ENCODE measurements around the gene DHRSX. TPM values are rescaled to one million over a fixed set of nuclear protein-coding genes. Genes with fewer than 3 reads are reported as not detected.
"Not testable (repeated sequence)": the region's sequence is repeated elsewhere in the genome, so short reads cannot be mapped to it uniquely, and the experiment has no call there.

The DHRSX gene
- total and polyA plus RNA-seq, 10 of the 15 experiments (the other 5 are each of a cell fraction or from before 2014, with no cell fraction given) = 1.7 to 39.5 (median 16.5) TPM

GRCh38 chrX:2534261-2535021 lies 33.7 kb upstream of the DHRSX start:
- H4K20me1 ChIP-seq (ENCODE audit: control insufficient read depth, insufficient read depth); SMC1A ChIA-PET (ENCODE audit: uncharacterized antibody, unreplicated experiment); intact Hi-C loops (cut with micrococcal nuclease; ENCODE audit: unreplicated experiment); H2AFZ ChIP-seq (ENCODE audit: control insufficient read depth, low read depth, low read length); H3K4me1 ChIP-seq (ENCODE audit: control insufficient read depth, insufficient read depth, low read length); H3K9ac ChIP-seq (ENCODE audit: control insufficient read depth, insufficient read depth, low read length); in situ Hi-C loops (cut with MboI); FAIRE-seq; H3K79me2 ChIP-seq (ENCODE audit: control insufficient read depth, insufficient read depth, low read length); BruUV-seq (replicated peaks); CTCF ChIA-PET; H3K27ac ChIP-seq (ENCODE audit: control insufficient read depth, insufficient read depth); H3K4me3 ChIP-seq; ATAC-seq; RAD21 ChIA-PET (ENCODE audit: unreplicated experiment); H3K27me3 ChIP-seq (replicated peaks in 1 of 2; ENCODE audit: control insufficient read depth in 2 of 2, insufficient read depth in 2 of 2, low read length in 1 of 2); POLR2A ChIA-PET; H3K36me3 ChIP-seq (ENCODE audit: control insufficient read depth in 2 of 2, insufficient read depth in 2 of 2, low read length in 1 of 2); H3K9me3 ChIP-seq (replicated peaks; ENCODE audit: control insufficient read depth, insufficient read depth, low read length); DNase-seq (ENCODE audit: low read depth, low spot score); H3K4me2 ChIP-seq (ENCODE audit: control insufficient read depth, insufficient read depth): not testable (repeated sequence)
- WGBS (ENCODE audit: insufficient coverage, insufficient replicate concordance, low lambda C conversion rate, missing lambda C conversion rate) = 60% methylated on average over 5 of the region's 5 CpGs

- in situ Hi-C loops (cut with MboI) = no loop called here
- no peaks in the 10 kb centered on the region for H3K27me3 ChIP-seq (replicated peaks in 1 of 2; ENCODE audit: control insufficient read depth in 2 of 2, insufficient read depth in 2 of 2, low read length in 1 of 2)
- H3K4me1 ChIP-seq (ENCODE audit: control insufficient read depth, insufficient read depth, low read length) = no peaks in the 10 kb centered on the region
- H3K4me3 ChIP-seq = no peak overlapping the region
- no peak for FAIRE-seq
- no peak for DNase-seq (ENCODE audit: low read depth, low spot score)
- BruUV-seq (replicated peaks) = no TSS peak
- RAD21 ChIA-PET (ENCODE audit: unreplicated experiment) = no interaction called here
- no peak overlapping the region for H3K27ac ChIP-seq (ENCODE audit: control insufficient read depth, insufficient read depth)
- H3K9ac ChIP-seq (ENCODE audit: control insufficient read depth, insufficient read depth, low read length) = no peak overlapping the region
- no peaks in the 10 kb centered on the region for H3K79me2 ChIP-seq (ENCODE audit: control insufficient read depth, insufficient read depth, low read length)
- TF ChIP-seq RBBP5 (conservative IDR thresholded peaks at IDR 0.05) = no peak
- no peak for TF ChIP-seq POLR2AphosphoS5 (IDR thresholded peaks at IDR 0.05; ENCODE audit: low read length)
- no peak for TF ChIP-seq ZBTB33 (IDR thresholded peaks at IDR 0.05)
- TF ChIP-seq NFYA (IDR thresholded peaks at IDR 0.05; ENCODE audit: borderline replicate concordance, low read depth, low read length) = no peak
- no peak for TF ChIP-seq ELK1 (IDR thresholded peaks at IDR 0.05; ENCODE audit: low read depth, low read length)
- no peak for TF ChIP-seq TAF1 (IDR thresholded peaks at IDR 0.05; ENCODE audit: borderline replicate concordance, low read depth, low read length)
- intact Hi-C loops (cut with micrococcal nuclease; ENCODE audit: unreplicated experiment) = no loop called here
- WGBS (ENCODE audit: insufficient coverage, insufficient replicate concordance, low lambda C conversion rate, missing lambda C conversion rate) = 66% methylated on average over 8 of the region's 8 CpGs
- H2AFZ ChIP-seq (ENCODE audit: control insufficient read depth, low read depth, low read length) = no peak overlapping the region
- H3K9me3 ChIP-seq (replicated peaks; ENCODE audit: control insufficient read depth, insufficient read depth, low read length) = no peaks in the 10 kb centered on the region; the same call in 2 of the 3 replicates
- H4K20me1 ChIP-seq (ENCODE audit: control insufficient read depth, insufficient read depth) = no peaks in the 10 kb centered on the region
- no peaks in the 10 kb centered on the region for H3K36me3 ChIP-seq (ENCODE audit: control insufficient read depth in 2 of 2, insufficient read depth in 2 of 2, low read length in 1 of 2)
- POLR2A ChIA-PET = no interaction called here
- CTCF ChIA-PET = no interaction called here
- SMC1A ChIA-PET (ENCODE audit: uncharacterized antibody, unreplicated experiment) = no interaction called here
- ATAC-seq = no peak
- no peak overlapping the region for H3K4me2 ChIP-seq (ENCODE audit: control insufficient read depth, insufficient read depth)
Observed at GRCh38 chrX:2533424-2533823, 32.6 kb upstream of the DHRSX start.
